OCI-M2 (cell line): ENCODE results near the gene GATAD2B.
"Not testable (repeated sequence)": the region's sequence is repeated elsewhere in the genome, so short reads cannot be mapped to it uniquely, and the experiment has no call there.

Experiments used
- DNase-seq: peaks from one replicate; lab custom pipeline; 2025; ENCODE audit not compliant: unreplicated experiment; lab: John Stamatoyannopoulos, UW

GATAD2B gene

DNA sequence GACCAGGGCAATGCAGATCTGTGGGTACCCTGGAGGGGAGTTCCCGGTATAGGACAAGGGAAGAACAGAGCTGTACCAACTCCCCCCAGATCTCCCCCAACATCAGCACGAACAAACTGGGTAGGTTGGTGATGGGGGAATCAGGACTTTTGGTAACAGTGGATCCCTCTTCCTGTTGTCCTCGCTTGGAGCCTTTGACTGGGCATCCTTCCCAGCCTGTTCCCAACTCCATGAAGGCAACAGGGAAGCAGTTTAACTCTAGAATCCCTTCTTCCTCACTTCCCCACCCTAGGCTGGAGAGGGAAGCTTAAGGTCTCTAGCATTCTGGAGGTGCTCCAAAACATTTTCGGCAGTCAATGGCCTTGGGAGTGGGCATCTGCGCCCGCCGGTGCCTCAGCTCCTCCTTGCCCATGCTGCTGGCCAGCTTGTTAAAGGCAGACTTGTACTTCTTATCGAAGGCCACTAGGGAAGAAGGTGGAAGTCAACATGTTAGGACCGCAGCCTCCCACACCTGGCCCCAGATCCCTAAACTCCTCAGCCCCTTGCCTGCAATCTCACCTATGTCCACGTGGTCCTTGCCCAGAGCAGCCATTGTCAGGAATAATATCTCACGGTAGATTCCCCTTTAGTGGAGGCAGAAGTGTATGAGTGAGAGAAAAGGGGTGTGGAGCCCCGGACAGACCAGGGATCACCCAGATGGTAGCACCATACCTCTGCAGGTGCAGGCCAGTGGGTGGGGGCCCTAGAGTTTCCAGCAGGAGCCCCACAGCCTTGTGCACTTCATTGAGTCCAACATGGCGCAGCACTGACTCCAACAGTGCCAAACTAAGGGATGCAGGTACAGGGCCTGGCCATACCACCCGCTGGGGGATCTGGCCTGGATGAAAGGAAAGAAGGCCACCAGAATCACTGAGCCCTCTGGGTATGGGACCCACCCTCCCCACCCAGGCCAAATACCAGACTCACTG, 7.5 kb upstream of the GATAD2B start:
- no peak for DNase-seq

DNA sequence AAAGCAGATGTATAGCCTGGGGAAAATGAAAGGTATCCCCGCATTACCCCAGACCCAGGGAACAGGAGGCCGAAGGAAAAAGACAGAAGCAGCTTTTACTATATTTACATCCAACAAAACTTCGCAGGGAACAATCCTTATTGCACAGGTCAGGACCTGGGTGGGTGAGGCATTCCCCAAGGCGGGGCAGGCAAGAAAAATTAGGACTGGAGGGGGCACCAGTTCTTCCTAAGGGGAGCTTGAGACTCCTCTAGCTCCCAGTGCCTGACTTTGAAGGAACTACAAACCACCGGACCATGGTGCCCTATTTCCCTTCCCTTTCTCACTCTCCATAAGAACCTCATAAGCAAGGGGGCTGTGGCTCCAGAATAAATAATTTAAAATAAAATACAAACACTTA, 6.7 kb upstream of the GATAD2B start:
- DNase-seq: no peak

DNA sequence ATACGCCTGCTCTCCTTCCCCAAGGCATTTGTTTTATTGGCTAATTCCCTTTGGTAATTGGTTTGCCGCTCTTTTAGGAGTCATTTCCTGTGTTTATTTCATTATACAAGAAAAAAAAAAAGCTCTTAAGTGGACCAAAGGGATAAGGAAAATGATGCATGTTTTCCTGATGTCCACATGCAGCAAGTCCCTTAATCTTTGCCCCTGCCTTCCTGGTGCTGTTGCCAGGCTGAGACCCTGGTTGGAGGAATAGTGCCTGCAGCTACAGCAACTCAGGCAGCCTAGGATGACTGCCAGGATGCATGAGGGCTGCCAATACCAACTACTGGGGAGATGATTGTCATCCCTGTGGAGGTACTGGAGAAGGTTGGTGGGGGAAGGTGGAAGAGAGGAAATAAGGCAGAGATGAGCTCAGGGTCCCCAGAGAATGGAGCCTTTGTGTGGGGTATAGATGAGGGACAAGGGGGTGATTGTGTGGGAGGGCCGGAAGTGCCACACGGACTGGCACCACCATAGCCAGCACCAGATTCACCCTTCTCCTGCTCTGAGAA, 6.1 kb upstream of the GATAD2B start:
- DNase-seq: no peak

DNA sequence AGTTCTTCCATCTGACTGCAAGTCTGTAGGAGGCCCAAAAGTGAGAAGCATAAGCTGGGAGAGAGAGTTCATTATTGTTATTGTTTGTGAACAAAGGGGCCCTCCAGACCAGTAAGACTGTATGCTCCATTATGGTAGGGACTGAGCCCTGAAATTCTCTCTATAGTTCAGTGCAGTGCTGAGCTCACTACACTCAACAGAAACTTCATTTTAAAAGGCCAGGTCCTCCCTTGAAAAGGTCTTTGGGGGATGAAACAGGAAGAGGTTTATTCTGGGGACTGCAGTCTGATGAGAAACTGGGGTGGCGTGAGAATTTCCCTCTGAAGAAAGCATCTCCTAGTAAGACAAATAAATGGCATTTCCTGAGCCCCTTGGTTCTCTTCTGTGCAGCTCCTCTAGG, 5.5 kb upstream of the GATAD2B start:
- no peak for DNase-seq

DNA sequence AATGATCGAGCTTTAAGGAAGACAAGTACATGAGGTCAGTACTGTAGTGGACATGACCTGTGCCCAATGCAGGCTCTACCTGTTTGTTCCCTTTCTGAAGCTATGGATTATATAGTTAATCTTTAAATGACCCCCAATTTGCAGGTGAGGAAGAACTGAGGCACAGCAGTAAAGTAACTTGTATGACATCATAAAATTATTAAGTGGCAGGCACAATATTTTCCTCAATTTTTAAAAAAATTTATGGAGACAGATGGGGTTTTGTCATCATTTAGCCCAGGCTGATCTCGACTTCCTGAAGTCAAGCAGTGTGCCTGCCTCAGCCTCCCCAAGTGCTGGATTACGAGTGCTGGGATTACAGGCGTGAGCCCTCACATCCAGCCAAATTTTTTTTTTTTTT, 3.6 kb upstream of the GATAD2B start:
- DNase-seq: no peak

DNA sequence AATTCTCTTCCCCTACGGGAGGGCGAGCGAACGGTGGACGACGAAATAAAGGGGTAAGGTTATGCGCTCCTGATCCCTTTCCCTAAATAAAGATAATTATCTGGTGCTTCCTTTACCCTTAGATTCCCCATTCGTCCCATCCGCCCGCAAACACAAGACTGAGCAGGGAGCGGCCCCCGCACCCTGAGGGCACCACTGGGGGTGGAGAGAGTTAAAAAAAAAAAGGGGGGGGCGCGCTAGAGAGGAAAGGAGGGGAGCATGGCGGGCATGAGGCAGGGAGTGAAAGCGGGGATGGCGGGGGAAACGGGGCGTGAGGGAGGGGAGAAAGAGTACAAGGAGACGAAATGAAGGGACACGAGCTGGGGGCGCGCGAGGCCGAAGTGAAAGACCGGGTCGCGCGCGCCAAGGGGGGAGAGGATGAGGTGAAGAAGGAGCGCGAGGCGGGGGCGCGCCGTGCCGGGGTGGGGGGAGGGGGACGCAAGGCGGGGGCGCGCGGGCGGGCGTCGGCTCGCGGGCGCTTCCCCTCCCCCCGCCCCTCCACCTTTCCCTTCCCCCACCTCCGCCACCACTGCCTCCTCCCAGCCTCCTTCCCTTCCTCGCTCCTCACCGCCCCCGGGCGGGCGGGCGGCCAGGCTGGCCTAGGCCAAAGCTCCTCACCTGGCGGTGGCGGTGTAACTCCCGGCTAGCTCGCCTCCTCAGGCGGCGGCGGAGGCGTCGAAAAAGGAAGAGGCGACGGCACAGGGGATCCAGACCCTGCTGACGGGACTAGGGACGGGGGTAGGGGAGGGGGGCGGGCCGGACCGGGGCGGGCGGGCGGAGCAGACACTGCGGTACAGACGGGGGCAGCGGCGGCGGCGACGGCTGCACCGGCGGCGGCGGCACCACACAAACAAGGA, 448 bp downstream of the GATAD2B start:
- DNase-seq: no peak

DNA sequence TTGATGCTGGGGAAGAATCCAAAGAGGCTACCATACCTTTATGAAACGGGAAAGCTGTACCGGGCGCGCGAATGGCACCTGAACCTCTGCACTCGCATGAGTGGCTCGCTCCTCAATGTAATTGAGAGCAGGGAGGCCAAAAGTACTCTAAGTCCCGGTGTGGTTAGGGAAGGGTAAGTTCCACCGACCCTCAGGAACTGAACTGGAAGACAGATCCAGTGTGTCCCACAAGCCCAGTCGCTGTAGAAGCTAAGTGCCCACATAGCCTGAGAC, 1.0 kb downstream of the GATAD2B start:
- no peak for DNase-seq

DNA sequence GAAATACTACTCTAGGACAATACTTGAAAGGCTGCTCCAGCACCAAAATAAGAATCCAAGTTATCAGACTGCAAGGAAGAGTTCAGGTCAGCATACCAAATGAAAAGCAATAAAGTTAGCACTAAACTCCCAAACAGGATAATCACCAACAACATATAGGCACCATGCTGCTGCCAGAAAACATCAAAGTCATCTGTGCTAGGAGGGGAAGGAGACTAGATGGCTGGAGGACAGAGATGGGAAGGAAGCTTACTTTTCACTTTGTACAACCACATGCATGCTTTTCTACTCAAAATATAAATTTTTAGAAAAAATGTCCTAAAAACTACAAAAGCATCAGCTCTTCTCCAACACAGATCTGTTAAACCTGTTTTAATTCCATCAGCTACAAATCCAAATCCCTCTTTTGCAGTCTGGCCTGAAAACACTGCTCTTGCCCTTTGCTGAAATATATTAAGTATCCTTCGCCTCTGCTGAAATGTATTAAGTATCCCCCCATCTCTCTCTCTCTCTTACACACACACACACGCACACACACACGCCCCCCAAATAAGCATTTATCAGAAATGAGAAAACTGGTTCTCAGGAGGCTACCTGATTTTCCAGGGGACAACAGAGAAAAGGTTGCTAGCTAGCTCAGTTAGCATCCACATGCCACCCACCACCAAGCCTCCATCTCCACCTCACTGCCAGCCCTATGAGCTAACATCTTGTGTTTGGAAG, 1.5 kb downstream of the GATAD2B start:
- DNase-seq: no peak

DNA sequence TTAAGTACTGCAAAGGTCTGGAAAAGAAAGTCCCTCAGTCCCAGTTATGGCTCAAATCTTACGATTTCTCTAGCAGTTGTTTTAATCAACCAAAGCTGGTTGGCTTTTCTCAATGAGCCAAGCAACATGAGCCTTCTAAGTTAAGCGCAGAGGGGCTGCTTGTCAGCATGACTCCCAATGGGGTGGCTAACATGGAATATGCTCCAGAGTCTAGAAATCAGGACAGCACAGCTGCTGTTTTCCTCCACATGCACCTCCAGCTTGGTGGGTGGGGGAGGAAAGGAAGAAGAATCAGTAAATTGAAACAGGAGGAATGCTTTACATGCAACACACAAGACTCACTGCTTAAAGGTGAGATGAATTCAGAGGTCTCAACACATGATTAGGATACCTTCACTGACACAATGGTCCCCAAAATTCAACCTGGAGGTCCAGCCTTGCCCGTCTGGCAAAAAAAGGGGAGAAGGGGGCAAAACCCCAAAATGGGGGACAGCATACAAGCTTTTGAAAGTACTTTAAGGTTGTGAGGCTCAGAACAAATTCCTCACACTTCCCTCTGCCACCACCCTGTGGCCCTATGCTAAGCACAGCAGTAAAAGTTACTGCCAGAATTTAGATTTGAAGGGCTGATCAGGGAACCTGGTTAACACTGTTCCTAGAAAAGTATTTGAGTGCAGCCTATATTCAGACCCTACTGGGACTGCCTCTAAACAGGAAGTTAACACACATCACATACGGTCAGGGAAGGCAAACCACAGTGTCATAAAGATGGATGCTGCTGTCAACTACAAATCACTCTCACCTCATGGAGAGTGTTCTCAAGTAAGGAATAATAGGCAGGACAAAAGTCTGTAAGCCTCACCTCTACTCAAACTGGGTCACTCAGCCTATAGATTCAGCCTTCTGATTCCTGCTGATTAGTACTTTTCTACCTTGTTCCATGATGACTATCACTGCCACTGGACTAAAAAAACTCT, 2.6 kb downstream of the GATAD2B start:
- DNase-seq: no peak

DNA sequence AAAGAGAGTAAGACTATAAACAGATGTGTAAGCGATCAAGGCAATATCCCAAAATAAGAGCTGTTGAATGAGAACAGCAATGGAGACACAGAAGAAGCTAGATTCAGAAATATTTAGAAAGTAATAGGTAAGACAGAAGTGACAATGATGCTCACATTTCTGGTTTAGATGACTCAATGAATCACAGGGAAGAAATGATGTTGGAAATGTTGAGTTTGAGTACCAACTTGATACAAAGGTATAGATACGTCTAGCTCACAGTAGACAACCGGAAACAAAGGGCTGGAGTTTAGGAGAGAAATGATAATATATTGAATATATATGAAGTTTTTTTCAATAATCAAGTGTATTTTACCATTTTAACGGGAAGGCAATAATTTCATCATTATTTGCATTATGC, 6.5 kb downstream of the GATAD2B start:
- DNase-seq: no peak

DNA sequence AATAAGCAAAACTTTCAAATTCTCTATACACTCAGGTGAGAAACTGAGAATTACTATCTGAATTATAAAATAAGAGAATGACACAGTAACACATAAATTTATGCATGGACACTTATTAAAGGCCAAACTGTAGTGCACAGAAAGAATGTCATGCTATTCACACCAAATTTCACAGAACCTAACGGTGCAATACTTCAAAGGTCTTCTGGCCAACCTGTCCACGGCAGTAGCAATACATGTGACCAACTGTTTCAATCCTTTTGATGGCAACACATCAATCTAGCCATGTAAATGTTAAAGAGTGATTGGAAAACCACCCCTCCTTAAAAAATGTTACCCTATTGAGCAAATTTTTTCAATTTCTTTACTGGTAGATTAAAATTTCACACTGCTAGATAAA, 10.4 kb downstream of the GATAD2B start:
- no peak for DNase-seq

DNA sequence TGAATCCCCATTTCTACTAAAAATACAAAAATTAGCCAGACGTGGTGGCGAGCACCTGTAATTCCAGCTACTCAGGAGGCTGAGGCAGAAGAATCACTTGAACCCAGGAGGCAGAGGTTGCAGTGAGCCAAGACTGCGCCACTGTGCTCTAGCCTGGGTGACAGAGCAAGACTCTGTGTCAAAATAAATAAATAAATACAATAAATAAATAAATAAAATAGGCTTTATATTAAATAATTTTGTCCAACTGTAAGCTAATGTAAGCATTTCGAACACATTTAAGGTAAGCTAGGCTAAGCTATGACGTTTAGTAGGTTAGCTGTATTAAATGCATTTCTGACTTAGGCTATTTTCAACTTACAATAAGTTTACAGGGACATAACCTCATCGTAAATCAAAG, 12.2 kb downstream of the GATAD2B start:
- not testable (repeated sequence) for DNase-seq

DNA sequence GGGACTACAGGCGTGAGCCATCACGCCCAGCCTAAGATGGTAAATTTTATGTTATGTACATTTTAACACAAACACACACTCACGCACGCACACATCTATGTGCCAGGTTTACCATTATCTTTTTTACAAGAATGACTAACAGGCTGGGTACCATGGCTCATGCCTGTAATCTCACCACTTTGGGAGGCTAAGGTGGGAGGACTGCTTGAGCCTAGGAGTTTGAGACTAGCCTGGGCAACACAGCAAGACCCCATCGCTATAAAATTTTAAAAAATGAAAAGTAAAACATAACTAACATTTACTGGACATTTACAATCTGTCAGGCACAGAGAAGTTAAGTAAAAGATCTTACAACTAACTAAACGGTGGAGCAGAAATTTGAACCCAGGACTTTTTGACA, 14.7 kb downstream of the GATAD2B start:
- no peak for DNase-seq

DNA sequence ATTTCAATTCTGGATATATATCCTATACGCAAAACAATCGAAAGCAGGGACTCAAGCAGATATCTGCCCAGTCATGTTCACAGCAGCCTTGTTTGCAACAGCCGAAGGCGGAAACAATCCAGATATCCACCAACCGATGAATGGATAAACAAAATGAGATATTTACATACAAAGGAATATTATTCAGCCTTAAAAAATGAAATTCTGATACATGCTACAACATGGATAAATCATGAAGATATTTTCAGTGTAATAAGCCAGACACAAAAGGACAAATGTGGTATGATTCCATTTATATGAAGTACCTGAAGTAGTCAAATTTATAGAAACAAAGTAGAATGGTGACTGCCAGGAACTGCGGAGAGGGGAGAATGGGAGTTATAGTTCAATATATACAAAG, 15.6 kb downstream of the GATAD2B start:
- DNase-seq: no peak

DNA sequence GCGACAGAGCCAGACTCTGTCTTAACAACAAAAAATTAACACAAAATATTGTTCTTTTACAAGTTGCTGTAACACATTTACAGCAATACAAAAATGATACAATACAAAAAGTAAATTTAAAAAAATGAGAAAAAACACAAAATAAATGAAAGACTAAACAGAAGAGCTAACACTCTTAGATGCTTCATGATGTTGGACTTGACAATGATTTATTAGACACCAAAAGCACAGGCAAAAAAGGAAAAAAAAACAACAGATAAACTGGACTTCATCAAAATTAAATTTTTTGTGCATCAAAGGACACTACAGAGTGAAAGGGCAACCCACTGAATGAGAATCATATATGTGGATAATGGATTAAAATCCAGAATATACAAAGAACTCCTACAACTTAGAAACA, 16.4 kb downstream of the GATAD2B start:
- DNase-seq: no peak

DNA sequence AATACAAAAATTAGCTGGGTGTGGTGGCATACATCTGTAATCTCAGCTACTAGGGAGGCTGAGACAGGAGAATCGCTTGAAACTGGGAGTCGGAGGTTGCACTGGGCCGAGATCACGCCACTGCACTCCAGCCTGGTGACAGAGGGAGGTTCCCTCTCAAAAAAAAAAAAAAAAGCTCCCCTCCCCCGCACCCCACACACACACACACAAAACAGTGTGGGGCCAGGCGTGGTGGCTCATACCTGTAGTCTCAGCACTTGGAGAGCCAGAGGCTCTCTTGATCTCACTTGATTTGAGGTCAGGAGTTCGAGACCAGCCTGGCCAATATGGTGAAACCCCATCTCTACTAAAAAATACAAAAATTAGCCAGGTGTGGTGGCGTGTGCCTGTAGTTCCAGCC, 16.9 kb downstream of the GATAD2B start:
- DNase-seq: not testable (repeated sequence)

DNA sequence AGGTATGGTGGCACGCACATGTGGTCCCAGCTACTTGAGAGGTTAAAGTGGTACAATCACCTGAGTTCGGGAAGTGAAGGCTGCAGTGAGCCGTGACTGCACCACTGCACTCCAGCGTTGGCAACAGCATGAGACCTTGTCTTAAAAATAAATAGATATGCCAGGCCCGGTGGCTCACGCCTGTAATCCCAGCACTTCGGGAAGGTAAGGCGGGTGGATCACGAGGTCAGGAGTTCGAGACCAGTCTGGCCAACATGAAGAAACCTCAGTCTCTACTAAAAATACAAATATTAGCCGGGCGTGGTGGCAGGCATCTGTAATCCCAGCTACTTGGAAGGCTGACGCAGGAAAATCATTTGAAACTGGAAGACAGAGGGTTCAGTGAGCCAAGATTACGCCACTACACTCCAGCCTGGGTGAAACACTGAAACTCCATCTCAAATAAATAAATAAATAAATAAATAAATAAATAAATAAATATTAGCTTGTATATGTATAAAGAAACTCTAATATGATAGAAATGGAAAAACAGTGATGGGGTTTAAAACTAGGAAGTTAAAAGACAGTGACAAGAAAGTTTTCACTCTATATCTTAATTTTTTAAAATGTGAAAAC, 18.8 kb downstream of the GATAD2B start:
- no peak for DNase-seq

DNA sequence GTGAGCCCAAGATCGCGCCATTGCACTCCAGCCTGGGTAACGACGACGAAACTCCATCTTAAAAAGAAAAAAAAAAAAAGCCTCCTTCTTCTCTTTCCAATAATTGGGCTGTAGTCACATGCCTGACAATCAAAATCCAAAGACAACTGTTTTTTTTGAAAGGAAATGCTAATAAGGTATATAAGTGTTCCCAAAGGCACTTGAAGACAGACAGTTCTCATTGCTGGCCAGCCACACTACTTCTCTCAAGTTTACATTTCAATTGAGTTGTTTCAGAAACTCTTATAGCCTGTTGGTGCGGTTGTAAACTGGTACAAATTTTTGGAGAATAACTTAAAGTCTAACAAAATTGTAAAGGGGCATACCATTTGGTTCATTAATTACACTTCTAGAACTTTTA, 23.3 kb downstream of the GATAD2B start:
- no peak for DNase-seq

DNA sequence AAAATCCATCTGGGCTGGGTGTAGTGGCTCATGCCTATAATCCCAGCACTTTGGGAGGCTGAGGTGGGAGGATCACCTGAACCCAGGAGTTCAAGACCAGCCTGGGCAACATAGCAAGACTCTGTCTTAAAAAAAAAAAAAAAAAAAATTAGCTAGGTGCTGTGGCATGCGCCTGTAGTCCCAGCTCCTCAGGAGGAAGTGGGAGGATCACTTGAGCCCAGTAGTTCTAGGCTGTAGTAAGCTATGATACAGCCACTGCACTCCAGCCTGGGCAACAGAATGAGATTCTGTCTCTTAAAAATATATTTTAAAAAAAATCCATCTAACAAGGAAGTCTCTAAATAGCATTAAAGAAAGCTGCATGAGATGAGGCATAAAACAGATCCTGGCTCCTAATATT, 26.9 kb downstream of the GATAD2B start:
- DNase-seq: not testable (repeated sequence)

DNA sequence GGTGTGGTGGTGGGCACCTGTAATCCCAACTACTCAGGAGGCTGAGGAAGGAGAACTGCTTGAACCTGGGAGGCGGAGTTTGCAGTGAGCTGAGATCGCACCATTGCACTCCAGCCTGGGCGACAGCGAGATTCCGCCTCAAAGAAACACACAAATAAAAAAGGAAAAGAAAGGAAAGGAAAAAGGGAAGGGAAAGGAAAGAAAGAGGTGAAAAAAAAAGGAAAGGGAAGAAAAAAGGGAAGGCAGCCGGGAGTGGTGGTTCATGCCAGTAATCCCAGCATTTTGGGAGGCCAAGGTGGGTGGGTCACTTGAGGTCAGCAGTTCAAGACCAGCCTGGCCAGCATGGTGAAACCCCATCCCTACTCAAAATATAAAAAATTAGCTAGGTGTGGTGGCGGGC, 31.7 kb downstream of the GATAD2B start:
- not testable (repeated sequence) for DNase-seq
